Neural progenitor cell (in vitro differentiated cells): ENCODE results near the gene TSPAN5. TPM values are rescaled to one million over a fixed set of nuclear protein-coding genes. Genes with fewer than 3 reads are reported as not detected.
"Not testable (repeated sequence)": the region's sequence is repeated elsewhere in the genome, so short reads cannot be mapped to it uniquely, and the experiment has no call there.

Experiments
- DNase-seq: peaks from one replicate; pipeline ENCODE4 v3.0.0-alpha.2; 2016; ENCODE audit warnings: low spot score
- H2AFZ ChIP-seq: fragments of 200-600 bp; sonication (generic); replicated peaks from 2 replicates; pipeline ENCODE4 v1.6.1; 2016; ENCODE audit warnings: antibody characterized with exemption
- H3F3A ChIP-seq: fragments of 200-600 bp; sonication (generic); 2 replicates; pipeline ENCODE4 v1.6.1; 2016; ENCODE audit warnings: antibody characterized with exemption, low read depth
- H3K27ac ChIP-seq: fragments of 200-600 bp; sonication (generic); 2 replicates; pipeline ENCODE4 v1.5.1; 2016; ENCODE audit warnings: mild to moderate bottlenecking
- H3K27me3 ChIP-seq: fragments of 200-600 bp; sonication (generic); 2 replicates; pipeline ENCODE4 v1.6.1; 2016; ENCODE audit warnings: mild to moderate bottlenecking, moderate library complexity
- H3K36me3 ChIP-seq: fragments of 200-600 bp; sonication (generic); 2 replicates; pipeline ENCODE4 v1.5.1; 2016
- H3K4me1 ChIP-seq: fragments of 200-600 bp; sonication (generic); 2 replicates; pipeline ENCODE4 v1.6.1; 2016; ENCODE audit warnings: mixed run types
- H3K4me2 ChIP-seq: fragments of 200-600 bp; sonication (generic); 2 replicates; pipeline ENCODE4 v1.6.1; 2016
- H3K4me3 ChIP-seq: fragments of 200-600 bp; sonication (generic); 2 replicates; pipeline ENCODE4 v1.5.1; 2016
- H3K79me2 ChIP-seq: fragments of 200-600 bp; sonication (generic); 2 replicates; pipeline ENCODE4 v1.6.1; 2016; ENCODE audit warnings: low read depth
- H3K9ac ChIP-seq: fragments of 200-600 bp; sonication (generic); 2 replicates; pipeline ENCODE4 v1.6.1; 2016
- H3K9me3 ChIP-seq: fragments of 200-600 bp; sonication (generic); 2 replicates; pipeline ENCODE4 v1.5.1; 2016; ENCODE audit warnings: low read depth
- H4K20me1 ChIP-seq: fragments of 200-600 bp; sonication (generic); 2 replicates; pipeline ENCODE4 v1.6.1; 2016; ENCODE audit warnings: low read depth
- H3K27ac Mint-ChIP-seq: 3 replicates; pipeline ENCODE4 v1.8.0; 2021; ENCODE audit warnings: mixed read lengths
- H3K27me3 Mint-ChIP-seq: 2 replicates; pipeline ENCODE4 v1.8.0; 2022; ENCODE audit warnings: low read depth, mild to moderate bottlenecking, inconsistent platforms, moderate library complexity, mixed read lengths; ENCODE audit not compliant: insufficient read depth
- H3K36me3 Mint-ChIP-seq: 3 replicates; pipeline ENCODE4 v1.8.0; 2021; ENCODE audit warnings: mixed read lengths
- H3K4me1 Mint-ChIP-seq: 3 replicates; pipeline ENCODE4 v1.8.0; 2021; ENCODE audit warnings: mixed read lengths
- H3K4me3 Mint-ChIP-seq: 3 replicates; pipeline ENCODE4 v1.8.0; 2021; ENCODE audit warnings: mild to moderate bottlenecking, moderate library complexity, mixed read lengths
- H3K9me3 Mint-ChIP-seq: 3 replicates; pipeline ENCODE4 v1.8.0; 2020; ENCODE audit warnings: mixed read lengths
- CTCF ChIP-seq: fragments of 200-600 bp; sonication (generic); IDR thresholded peaks from 2 replicates; pipeline ENCODE4 v1.5.1; 2017; ENCODE audit warnings: antibody characterized with exemption, mild to moderate bottlenecking
- EZH2 ChIP-seq: fragments of 200-600 bp; sonication (generic); IDR thresholded peaks from 2 replicates; pipeline ENCODE4 v1.6.1; 2017; ENCODE audit warnings: antibody characterized with exemption, mild to moderate bottlenecking, moderate library complexity
- EZH2phosphoT487 ChIP-seq: fragments of 200-600 bp; sonication (generic); IDR thresholded peaks from 2 replicates; pipeline ENCODE4 v1.6.1; 2017; ENCODE audit warnings: antibody characterized with exemption
- total RNA-seq: library from RNA; depleted of rRNA; stranded (reverse); fragments of >200 nt; gene quantifications from 2 replicates; pipeline ENCODE4 v1.2.3, GENCODE V29; 2015; ENCODE audit warnings: low replicate concordance

TSPAN5 gene
- total RNA-seq, 1 donor from 2014 or later = 34.9 TPM

GRCh38 chr4:98462487-98462886 is 195.9 kb downstream of the TSPAN5 start:
- H3K4me3 Mint-ChIP-seq = no peak overlapping the region
- TF ChIP-seq EZH2phosphoT487 (no peak), CTCF (no peak), EZH2 (no peak)

DNA sequence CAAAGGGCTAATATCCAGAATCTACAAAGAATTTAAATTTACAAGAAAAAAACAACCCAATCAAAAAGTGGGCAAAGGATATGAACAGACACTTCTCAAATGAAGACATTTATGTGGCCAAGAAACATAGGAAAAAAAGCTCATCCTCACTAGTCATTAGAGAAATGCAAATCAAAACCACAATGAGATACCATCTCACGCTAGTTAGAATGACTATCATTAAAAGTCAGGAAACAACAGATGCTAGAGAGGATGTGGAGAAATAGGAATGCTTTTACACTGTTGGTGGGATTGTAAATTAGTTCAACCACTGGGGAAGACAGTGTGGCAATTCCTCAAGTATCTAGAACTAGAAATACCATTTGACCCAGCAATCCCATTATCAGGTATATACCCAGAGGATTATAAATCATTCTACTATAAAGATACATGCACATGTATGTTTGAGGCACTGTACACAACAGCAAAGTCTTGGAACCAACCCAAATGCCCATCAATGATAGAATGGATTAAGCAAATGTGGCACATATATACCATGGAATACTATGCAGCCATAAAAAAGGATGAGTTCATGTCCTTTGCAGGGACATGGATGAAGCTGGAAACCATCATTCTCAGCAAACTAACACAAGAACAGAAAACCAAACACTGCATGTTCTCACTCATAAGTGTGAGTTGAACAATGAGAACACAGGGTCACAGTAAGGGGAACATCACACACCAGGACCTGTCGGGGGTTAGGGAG is 197.1 kb downstream of the TSPAN5 start:
- not testable (repeated sequence) for H3K36me3 Mint-ChIP-seq, H3K9me3 ChIP-seq, H3K27me3 ChIP-seq, H3K4me1 Mint-ChIP-seq, H3K27ac ChIP-seq, H3K4me1 ChIP-seq, H3K36me3 ChIP-seq, DNase-seq, H3K27me3 Mint-ChIP-seq, H4K20me1 ChIP-seq, H3F3A ChIP-seq, H3K4me3 Mint-ChIP-seq, H3K4me3 ChIP-seq, H3K9ac ChIP-seq, H3K4me2 ChIP-seq, H3K9me3 Mint-ChIP-seq, H3K79me2 ChIP-seq, H2AFZ ChIP-seq
- peak overlapping the region; percentile 81 for H3K27ac Mint-ChIP-seq

More at GRCh38 chr4:98462487-98462886, 195.9 kb downstream of the TSPAN5 start:
- peaks cover 1% of the 10 kb centered on the region for H3K4me1 Mint-ChIP-seq
- Histone ChIP-seq H3K9ac (no peak overlapping the region), H2AFZ (no peak overlapping the region), H3K79me2 (no peaks in the 10 kb centered on the region), H3K4me2 (no peak overlapping the region), H3F3A (no peaks in the 10 kb centered on the region), H3K27me3 (no peaks in the 10 kb centered on the region), H3K9me3 (no peaks in the 10 kb centered on the region), H3K27ac (no peak overlapping the region), H3K4me1 (no peaks in the 10 kb centered on the region), H3K36me3 (no peaks in the 10 kb centered on the region), H4K20me1 (no peaks in the 10 kb centered on the region), H3K4me3 (no peak overlapping the region)
- H3K36me3 Mint-ChIP-seq = no peaks in the 10 kb centered on the region
- no peaks in the 10 kb centered on the region for H3K9me3 Mint-ChIP-seq
- H3K27me3 Mint-ChIP-seq = peaks cover 2% of the 10 kb centered on the region
- no peak overlapping the region for H3K27ac Mint-ChIP-seq
- DNase-seq = no peak

DNA sequence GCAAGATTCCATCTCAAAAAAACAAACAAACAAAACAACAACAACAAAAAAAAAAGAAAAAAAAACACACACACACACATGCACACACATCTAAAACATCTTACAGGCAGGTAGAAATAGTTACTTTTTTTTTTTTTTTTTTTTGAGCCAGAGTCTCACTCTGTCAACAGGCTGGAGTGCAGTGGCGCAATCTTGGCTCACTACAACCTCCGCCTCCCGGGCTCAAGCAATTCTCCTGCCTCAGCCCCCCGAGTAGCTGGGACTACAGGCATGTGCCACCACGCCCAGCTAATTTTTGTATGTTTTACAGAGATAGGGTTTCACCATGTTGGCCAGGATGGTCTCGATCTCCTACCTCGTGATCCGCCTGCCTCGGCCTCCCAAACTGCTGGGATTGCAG is 201.0 kb downstream of the TSPAN5 start:
- not testable (repeated sequence) for H3K36me3 Mint-ChIP-seq, H3K4me2 ChIP-seq, H3K36me3 ChIP-seq, H3K4me1 ChIP-seq, H3F3A ChIP-seq, H3K9ac ChIP-seq, H3K27me3 ChIP-seq, H3K9me3 Mint-ChIP-seq, H3K27ac ChIP-seq, DNase-seq, H3K79me2 ChIP-seq, H2AFZ ChIP-seq, H3K9me3 ChIP-seq, H3K4me3 Mint-ChIP-seq, H3K27me3 Mint-ChIP-seq, H4K20me1 ChIP-seq, H3K4me3 ChIP-seq, H3K27ac Mint-ChIP-seq, H3K4me1 Mint-ChIP-seq

DNA sequence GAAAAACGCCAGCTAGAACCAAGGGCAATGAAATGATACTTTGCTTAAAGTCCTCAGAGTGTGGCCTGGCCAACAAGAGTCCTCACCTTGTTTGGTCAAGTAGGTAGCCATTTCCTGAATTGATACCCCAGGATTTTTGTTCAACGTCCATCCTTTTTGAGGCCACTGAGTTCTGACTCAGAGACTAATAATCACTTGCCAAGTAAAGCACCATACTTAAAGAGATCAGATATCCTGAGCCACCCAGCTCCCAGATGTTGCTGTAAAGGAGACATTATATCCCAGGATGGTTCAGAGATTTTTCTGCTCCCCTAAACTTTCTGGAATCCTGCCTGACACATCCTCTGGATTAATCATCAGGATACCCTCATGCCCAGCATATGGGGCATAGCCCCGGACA is 206.3 kb downstream of the TSPAN5 start:
- Mint-ChIP-seq H3K36me3 (peaks cover 3% of the 10 kb centered on the region), H3K27ac (no peak overlapping the region), H3K4me3 (no peak overlapping the region), H3K9me3 (peaks cover 8% of the 10 kb centered on the region), H3K27me3 (peaks cover 5% of the 10 kb centered on the region), H3K4me1 (no peaks in the 10 kb centered on the region)
- H3K79me2 ChIP-seq = no peaks in the 10 kb centered on the region
- H3K9ac ChIP-seq = no peak overlapping the region
- H3K4me3 ChIP-seq = no peak overlapping the region
- DNase-seq = no peak
- no peaks in the 10 kb centered on the region for H3F3A ChIP-seq
- H3K36me3 ChIP-seq = no peaks in the 10 kb centered on the region
- no peaks in the 10 kb centered on the region for H3K9me3 ChIP-seq
- H3K27me3 ChIP-seq = no peaks in the 10 kb centered on the region
- no peak for TF ChIP-seq CTCF
- no peak for TF ChIP-seq EZH2phosphoT487
- no peak for TF ChIP-seq EZH2
- no peak overlapping the region for H3K4me2 ChIP-seq
- H3K27ac ChIP-seq = no peak overlapping the region
- no peak overlapping the region for H2AFZ ChIP-seq
- no peaks in the 10 kb centered on the region for H3K4me1 ChIP-seq
- H4K20me1 ChIP-seq = no peaks in the 10 kb centered on the region
